Kidney tubule cell (primary cell): Measurements from ENCODE around the gene E4F1.
"Not testable (repeated sequence)": the region's sequence is repeated elsewhere in the genome, so short reads cannot be mapped to it uniquely, and the experiment has no call there.

Experiments
- DNase-seq: peaks from one replicate; pipeline ENCODE4 v3.0.0-alpha.2; 2018; ENCODE audit warnings: low spot score

E4F1 gene

GRCh38 chr16:2190002-2190658 is 33.3 kb upstream of the E4F1 start:
- DNase-seq = no peak

- no peak for DNase-seq
These were observed 32.5 kb upstream of the E4F1 start for GRCh38 chr16:2190659-2191445.

GRCh38 chr16:2191446-2191706 is 32.0 kb upstream of the E4F1 start:
- DNase-seq = no peak

GRCh38 chr16:2194166-2194834 is 29.1 kb upstream of the E4F1 start:
- DNase-seq = peak; percentile 70

DNA sequence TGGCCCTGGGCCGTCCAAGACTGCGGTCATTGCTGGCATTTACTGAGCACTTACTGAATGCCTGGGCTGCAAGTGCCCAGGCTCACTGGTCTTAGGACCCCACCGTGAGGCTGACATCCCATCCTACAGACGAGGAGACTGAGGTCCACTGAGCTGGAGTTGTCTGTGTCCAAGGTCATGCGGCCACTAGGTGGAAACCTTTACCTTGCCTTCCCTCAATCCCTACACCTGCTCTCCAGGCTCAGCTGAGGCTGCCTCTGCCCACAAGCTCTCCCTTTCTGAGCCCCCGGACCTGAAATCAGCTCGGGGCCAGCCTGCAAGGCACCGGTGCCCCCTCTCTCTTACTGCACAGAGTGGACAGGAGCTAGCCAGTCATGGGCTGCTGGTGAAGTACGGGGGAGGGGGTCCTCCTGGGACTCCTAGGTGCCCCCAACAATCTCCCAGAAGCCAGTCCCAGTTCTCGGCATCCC is 28.5 kb upstream of the E4F1 start:
- DNase-seq = peak; percentile 76

- DNase-seq = no peak
These were observed 27.8 kb upstream of the E4F1 start for GRCh38 chr16:2195322-2196161.

DNA sequence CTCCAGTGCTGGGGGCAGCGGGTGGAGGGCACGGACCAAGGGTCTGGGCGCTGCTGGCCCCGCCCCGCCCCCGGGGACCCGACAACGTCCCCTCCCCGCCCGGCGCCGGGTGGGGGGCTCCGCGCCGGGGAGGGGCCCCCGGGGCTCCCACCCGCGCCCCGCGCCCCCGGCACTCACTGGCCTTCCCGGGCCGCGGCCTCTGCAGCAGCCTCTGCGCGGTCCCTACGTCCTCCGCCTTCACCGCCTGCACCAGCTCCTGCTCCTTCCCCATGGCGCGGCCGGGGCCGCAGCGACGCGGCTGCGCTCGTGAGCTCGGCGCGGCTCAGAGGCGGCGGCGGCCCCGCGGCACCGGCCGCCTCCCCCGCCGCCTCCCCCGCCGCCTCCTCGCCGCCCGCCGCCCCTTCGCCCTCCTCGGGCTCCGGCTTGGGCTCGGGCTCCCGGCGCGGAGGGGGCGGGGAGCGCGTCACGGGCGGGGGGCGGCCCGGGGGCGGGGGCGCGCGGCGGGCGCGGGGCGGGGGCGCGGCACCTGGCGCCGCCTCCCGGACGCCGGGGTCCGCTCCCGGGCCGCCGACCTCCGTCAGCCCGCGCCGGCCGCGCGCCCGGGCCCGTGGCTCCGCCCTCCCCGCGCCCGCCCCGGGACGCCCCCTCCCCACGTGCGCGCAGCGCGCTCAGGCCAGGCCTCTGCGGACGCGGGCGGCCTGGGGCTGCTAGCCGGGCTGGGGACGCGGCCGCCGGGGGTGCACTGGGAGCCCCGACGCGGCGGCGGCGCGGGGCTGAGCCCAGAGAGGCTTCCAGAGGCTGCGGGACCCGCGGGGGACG is 27.0 kb upstream of the E4F1 start, which contains the start of gene CASKIN1:
Gene CASKIN1 (minus strand): TSS at position 444 of the 819 bp plus-strand sequence. CDS start 173 bp downstream, at position 271.
- DNase-seq = peak; percentile 16

DNA sequence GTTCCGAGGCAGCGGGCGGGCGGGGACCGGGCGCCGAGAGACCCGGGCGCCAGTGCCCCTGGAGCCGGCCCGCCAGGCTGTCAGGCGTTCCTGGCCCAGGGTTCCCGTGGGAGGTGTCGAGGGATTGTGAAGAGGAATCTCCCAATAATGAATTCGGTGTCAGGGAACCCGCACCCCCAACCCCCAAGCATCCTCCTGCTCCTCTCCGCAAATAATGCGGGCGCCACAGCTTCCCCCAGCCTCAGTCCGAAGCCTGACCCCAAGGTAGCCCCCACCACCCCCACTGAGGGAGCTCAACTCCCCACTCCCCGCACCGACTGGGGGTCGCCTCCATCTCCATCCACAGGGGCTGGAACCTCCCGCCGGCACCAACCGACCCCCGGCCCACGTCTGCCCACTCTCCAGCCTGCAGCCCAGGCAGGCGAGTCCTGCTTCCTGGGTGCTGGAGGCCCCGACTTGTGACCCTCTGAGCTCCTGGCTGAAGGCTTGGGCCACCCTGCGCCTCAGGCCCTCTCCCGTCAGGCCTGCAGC is 26.3 kb upstream of the E4F1 start:
- no peak for DNase-seq

DNA sequence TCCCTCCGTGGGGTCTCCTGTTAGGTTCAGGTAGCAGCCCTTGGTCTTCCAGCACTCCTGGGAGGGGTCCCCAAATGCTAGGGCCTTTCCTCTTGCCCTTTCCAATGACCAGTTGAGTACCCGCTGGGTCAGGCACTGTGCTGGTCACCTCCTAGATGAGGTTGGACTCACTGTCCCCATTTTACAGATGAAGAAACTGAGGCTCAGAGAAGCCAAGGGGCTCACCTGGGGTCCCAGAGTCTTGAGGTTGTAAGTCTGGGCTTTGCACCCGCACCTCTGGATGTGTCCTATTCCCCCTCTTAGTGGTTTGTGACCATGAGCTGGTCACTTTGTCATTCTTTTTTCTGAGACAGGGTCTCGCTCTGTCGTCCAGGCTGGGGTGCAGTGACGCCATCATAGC is 25.6 kb upstream of the E4F1 start:
- DNase-seq = no peak

- DNase-seq = no peak
These were observed 25.1 kb upstream of the E4F1 start for GRCh38 chr16:2198283-2198682.

GRCh38 chr16:2199095-2199494 is 24.3 kb upstream of the E4F1 start:
- DNase-seq = no peak

DNA sequence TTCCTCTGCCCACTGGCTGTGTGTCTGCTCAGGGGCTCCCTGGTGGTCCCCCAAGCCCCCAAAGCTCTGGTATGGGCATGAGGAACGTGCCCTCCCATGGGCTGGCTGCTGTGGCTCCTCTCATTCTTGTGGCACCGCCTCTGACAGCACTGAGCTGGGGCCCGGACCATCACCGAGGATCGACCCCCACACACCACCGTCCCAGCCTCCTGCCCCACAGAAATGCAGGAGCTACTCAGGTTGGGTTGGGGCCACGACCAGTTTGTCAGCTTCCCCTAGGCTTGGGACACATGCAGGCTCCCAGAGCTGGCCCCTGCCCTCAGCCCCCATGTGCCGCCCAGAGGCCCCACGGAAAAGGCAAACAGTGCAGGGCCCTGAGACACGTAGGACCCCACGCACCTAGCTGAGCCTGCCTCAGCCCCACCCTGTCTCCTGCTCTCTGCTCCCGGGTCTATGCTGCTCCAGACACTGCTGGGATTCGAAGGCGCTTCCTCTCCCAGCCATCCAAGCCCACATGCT is 23.7 kb upstream of the E4F1 start:
- DNase-seq = no peak

DNA sequence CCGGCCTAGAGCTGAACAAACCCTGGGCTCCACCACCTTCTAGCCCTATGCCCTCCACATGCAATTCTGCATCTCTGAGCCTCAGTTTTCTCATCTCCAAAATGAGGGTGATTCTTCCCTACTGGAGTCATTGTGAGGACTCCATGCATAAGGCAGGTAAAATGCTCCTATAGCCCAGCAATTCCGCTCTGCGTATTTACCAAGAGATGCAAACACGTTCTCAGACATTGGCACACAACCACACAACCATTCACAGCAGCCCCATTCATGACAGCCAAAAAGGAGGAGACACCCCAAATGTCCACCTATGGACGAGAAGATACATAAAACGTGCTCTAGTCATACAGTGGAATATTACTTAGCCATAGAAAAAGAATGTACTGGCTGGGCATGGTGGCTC is 23.1 kb upstream of the E4F1 start:
- DNase-seq = no peak

- DNase-seq = not testable (repeated sequence)
These were observed 20.2 kb upstream of the E4F1 start for GRCh38 chr16:2203119-2203688.

DNA sequence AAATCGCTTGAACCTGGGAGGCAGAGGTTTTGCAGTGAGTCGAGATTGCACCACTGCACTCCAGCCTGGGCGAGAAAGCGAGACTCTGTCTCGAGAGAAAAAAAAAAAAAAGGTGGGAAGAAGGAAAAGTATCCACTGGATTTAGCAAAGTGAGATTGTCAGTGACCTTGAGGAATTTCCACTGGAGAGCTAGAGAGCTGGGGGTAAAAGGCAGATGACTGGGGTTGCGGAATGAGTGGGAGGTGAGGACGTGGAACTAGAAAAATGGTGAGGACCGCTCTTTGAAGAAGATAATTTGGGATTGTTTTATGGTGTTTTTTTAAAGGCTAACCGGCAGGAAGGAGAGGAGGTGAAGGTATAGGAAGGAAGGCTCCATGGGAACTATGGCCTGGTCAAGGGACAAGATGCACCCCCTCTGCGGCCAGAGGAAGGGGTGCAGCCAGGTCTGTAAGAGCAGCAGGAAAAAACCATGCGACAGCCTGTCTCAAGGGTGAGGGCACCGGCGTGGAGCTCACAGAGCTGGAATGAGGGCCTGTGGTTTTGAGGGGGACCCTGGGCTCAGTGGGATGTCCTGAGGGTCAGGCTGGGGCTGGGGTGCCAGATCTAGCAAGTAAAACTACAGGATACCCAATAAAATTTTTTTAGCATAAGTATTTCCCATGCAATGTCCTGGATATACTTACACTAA is 18.8 kb upstream of the E4F1 start:
- no peak for DNase-seq

DNA sequence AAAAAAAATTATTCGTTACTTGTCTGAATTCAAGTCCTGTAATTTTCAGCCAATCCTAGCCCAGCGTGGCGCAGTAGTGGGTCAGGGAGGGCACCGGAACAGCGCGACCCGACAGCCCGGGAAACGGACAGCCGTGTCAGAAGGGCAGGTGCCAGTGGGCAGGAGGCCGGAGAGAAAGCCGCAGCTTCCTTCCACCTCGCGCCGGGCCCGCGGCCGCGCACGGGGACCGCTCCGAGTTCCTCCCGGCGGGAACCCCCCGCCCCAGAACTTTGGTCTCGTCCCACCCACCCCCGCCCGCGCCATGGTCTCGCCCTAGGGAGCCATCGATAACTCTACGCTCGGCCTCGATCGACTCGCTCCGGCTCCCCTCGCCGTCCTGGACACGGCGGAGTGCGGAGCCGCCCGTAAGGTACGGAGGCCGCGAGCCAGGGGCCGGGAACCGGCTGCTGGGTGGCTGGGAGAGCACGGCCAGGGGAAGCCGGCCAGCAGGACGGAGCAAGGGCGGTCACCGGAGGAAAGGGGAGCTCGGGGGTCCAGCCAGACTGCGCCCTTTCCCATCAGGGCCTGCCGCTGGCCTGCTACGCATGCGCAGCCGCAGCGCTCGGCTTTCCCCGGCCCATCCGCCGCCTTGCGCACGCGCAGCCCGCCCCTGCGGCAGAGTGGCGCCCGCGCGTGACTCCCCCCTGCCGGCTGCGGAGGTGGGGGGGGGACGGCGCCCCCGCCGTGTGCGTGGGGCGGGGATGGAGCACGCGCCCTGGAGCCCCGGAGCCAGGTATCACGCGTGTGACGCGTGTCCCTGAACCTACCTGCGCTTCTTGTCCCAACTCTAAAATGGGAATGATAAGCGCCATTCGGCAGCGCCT is 18.1 kb upstream of the E4F1 start, which contains the start of gene MLST8:
Gene MLST8 (plus strand): TSS at position 351 of the 863 bp plus-strand sequence. CDS start 632 bp downstream, outside the sequence.
- peak; percentile 86 for DNase-seq

DNA sequence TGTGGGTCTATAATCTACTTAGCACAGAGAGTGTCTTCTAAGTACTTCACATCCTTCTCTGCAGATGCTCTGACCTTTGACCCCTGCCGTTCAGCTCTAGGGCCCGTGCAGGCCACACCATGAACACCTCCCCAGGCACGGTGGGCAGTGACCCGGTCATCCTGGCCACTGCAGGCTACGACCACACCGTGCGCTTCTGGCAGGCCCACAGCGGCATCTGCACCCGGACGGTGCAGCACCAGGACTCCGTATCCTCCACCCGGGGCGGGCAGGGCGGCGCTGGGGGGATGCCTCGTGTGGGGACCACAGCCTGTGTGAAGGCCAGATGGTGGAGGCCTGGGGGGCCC is 17.5 kb upstream of the E4F1 start:
- no peak for DNase-seq

GRCh38 chr16:2206420-2206779 is 17.0 kb upstream of the E4F1 start:
- no peak for DNase-seq
